GM19238 (cell line): ENCODE data around the gene NAALADL2.
"Not testable (repeated sequence)": the region's sequence is repeated elsewhere in the genome, so short reads cannot be mapped to it uniquely, and the experiment has no call there.

ENCODE experiments used
- DNase-seq: peaks from one replicate; pipeline ENCODE4 v3.0.0; 2011; ENCODE audit warnings: low spot score; ENCODE audit not compliant: insufficient read length

Gene NAALADL2

DNA sequence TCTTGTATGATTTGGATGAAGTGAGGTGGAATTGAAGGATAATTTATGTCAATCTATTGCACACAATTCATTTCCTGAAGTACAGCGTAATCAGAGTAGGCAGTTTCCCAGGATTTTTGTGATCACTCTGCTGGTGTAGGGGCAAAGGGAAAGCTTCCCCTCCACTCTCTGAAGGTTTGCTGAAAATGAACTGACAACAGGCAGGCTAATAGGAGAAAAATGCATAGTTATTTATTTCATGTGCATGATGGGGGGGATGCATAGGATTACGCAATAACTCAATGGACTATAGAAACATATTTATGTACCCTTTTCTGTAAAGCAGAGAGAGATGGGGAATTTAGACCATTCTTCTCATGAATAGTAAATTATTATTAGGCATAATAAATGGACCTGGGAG, 872.9 kb downstream of the NAALADL2 start:
- no peak for DNase-seq

DNA sequence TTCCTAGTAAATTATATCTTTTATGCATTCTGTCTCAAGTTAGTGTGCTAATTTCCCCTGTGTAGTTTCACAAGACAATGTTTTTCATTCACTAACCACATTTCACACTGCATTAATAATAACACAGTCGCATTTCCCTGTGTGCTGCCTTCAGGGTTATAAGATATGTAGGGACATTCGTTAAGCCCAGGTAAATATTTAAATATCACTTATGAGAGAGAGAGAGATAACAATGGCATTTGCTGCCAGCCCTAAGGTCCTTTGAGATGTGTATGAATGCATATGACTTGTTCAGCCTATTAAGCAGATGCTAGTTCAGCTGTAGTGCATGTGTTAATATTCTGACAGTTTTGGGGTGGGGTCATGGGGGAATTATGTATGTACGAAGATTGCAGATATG, 876.7 kb downstream of the NAALADL2 start:
- no peak for DNase-seq

DNA sequence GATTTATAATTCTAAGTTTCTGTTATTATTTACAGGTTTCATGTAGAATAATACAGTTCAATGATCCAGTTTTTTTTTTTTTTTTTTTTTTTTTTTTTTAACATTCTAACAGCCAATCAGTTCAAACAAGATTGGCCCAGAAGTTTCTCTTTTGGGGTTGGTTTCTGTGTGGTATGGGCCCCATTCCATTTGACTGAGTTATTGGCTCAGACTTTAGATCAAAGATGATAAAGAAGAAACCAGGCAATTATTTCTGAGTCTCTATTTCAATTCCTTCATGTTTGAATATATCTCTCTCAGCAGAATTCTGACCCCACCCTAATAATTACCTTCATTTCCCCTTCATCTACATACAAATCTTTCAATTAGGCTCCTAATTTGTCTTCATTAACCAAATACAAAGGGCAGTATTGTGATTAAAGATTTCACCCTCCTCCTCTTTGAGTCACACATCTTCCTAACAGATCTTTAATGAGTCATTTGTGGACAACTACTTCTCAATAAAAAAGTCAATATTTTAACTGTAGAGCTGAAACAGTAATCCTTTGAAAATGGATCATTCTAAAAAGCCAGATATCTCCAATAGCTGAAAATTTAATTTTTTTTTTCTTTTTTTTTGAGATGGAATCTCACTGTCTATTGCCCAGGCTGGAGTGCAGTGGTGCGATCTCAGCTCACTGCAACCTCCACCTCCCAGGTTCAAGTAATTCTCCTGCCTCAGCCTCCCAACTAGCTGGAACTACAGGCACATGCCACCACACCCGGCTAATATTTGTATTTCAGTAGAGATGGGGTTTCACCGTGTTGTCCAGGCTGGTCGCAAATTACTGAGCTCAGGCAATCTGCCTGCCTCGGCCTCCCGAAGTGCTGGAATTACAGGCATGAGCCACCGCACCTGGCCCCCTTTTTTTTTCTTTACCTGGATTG, 878.8 kb downstream of the NAALADL2 start:
- DNase-seq: no peak

DNA sequence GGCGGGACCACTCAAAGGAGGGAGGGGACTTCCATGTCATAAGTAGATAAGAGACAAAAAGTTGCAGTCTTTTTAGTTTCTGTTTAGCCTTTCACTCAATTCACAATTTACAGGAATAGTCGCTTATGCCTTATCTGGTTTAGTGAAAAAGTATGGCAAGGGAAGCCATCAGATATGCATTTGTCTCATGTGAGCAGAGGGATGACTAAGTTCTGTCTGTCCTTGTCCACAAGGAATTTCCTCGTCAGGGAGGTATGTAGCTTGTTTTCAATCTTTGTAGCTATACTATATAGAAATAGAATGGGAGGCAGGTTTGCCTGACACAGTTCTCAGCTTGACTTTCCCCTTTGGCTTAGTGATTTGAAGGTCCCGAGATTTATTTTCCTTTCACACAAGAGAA, 882.8 kb downstream of the NAALADL2 start:
- no peak for DNase-seq

DNA sequence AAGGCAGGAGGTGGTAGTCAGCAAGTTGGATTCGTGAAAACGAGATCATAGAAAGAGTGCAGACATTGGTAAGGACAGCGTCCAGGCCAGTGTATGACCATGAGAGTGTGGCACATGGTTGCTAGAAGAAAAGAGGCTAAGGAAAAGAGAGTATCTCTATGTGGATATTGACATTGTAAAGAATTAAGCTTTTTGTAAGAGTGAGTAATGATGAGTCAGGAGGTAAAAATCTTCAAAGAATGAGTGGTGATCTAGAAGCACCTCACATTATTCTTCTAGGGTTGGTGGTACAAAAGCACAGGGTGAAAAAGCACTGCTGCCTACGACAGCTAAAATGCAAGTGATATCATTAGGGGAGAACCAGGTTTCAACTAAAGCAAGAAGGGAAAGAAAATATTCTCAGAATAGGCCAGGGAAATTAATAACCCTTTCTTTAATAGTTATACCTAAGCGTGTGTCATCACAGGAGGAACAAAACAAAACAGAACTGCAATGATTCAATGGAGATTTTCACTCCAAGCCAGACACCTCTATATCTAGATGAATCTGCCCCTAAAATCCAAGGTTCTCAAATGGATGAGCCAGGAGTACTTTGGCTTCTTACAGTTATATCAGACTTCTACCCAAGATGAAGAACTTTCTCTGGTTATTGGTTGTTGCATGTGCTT, 884.7 kb downstream of the NAALADL2 start:
- no peak for DNase-seq

DNA sequence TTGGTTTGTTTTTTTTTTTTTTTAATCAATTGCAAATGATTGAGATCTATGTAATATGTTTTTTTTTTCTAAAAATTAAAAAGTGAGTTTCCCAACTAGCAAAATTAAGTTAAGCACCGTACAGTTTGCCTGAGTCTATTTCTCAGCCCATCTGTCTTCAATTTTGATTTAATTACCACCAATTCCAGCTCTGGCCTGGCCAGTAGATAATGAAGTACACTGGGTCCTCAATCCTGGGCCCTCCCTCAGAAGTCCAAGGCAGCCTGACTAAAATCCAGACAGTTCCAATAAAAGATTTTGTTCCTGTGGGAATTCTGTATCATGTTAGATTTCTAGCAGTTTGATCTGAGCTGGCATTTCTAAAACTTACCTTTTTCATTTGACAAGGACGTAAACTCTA, 887.2 kb downstream of the NAALADL2 start:
- DNase-seq: no peak

DNA sequence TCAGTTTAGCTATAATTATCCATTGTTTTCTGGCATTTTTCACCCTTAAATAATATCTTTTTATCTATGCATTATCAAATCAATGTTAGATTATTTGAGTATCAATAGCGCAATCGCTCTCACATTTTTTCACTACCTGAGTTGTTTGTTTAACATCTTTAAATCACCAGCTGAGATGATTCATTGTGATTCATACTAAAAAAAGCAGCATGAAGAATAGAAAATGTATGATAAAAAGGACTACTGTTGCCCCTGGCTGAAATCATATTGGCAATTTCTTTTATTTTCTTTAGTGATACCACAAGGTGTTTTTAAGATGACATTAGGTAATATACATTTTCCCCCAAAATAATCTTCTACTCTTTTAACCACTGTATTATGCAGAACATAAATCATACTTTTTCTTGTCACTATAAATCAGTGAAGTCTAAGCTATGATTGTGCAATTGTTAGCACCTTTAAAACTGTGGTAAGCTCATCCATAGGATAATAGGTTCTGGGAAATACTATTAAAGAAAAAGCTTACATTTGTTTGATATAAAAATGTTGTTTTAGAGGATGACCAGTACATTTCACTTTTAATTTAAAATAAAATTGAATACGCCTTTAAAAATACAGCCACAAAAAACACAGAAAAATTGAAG, 889.1 kb downstream of the NAALADL2 start:
- DNase-seq: no peak

DNA sequence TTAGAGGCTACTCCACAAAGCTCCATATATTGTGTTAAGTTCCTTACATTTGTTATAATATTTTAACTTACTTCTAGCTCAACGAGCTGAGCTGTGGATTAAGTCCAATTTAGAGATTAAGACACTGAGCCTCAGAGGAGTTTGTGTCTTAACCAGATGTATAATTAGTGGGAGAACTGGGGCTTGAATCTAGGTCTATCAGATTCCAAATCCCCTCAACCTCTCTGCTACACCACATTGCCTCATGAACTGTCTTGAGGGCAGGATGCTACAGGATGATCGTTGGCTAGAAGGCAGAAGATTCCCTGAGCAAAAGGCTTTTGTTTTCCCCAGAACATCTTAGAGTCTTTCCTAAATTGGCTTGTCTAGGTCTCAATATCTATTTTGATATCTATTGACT, 890.8 kb downstream of the NAALADL2 start:
- no peak for DNase-seq

DNA sequence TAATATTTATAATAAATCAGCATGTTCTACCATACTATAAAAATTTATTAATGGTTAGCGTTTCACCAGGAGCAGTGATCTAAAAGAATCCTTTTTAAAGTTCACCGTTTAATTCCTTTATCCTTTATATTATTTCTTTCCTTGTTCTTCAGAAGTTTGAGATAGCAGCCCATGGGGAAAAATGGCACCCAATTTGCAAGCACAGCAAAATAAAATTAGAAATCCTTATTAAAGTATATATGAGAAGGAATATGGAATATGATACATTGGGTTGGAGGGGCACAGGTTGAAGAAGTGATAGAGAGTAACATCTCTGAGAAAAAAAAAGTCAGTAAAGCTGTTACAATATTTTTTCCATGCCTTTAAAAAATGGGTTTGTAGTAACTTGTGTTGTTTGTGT, 892.0 kb downstream of the NAALADL2 start:
- DNase-seq: no peak

DNA sequence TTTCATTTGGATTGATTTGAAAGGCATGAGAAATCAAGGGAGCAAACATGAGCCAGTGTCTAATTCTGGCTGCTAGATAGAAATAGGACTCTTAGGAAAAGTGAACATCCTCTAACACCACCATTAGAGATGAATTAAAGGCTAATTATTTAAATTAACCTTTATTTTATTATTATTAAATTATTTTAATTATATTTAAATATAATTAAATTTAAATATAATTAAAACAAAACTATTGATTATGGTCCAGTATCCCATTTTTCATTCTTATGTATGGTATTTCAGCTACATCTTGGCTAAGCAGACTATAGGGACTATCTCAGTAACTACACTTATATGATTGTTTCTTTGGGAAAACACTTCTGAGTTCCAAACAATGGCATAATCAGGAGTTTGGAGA, 904.8 kb downstream of the NAALADL2 start:
- no peak for DNase-seq

DNA sequence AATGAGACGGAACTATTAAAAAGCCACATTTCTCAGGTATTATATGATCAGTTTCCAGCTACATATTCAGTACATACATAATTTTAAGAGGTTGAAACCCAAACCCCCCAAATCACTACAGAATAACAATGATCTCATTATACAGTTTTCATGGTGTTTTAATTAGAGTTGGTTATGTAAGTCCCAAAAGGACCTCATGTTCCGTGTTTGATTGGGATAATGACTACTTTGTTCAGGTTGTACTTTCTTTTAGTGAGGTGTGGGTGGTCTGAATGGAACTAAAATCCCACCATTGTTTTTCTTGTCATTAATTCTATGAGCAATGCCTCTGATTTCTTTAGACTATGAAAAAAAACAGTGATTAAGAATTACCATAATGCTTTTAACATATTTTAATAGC, 905.6 kb downstream of the NAALADL2 start:
- no peak for DNase-seq

DNA sequence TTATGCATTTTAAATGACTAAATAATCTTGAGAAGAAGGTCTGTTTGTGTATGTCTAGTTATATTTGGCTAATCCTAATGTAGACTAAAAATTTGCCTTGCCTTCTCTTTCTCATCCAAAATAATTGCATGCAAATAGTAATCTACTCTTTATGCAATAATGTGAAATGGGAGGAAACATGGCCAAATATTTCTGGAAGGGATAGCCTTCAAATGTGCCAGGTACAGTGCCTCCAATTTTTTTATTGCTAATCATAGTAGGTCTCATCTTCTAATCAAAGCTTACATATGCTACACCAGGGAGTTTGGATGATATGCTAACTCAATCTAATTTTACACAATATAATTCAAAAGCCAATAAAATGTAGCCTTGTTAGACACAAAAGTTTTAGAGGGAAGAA, 911.3 kb downstream of the NAALADL2 start:
- no peak for DNase-seq

DNA sequence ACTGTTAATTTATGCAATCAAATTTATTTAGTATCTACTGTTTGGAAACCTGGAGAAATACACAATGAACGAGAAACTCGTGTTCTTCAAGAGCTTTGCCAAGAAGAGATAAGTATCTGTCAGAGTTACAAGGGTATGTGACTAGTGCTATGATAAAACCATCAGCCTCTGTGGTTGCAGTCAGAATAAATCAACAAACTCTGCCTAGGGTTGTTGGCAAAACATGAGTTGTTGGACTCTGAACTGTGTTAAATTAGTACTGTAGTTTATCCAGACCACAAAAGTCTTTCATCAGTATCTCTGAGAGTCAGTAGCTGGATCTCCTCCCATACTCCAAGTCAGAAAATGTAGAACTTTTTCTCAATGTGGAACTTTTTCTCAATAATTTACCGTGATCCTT, 918.4 kb downstream of the NAALADL2 start:
- no peak for DNase-seq

DNA sequence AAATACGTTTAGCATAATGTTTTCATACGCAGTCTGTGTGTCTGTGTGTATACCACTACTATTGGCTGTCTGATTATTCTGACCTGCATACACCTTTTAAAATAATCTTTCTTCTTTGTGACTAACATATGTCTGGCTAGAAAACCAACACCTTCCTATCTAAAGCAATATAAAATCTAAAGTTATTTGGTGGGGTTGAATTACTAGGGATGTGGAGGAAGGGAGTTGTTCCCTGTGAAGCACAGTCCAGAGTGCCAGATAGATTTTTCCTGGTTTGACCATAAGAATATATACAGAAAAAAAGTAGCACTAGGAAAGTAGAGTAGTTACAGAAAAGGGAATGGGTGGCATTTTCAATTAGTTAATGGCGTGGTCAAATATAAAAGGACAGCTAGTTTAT, 918.8 kb downstream of the NAALADL2 start:
- no peak for DNase-seq

DNA sequence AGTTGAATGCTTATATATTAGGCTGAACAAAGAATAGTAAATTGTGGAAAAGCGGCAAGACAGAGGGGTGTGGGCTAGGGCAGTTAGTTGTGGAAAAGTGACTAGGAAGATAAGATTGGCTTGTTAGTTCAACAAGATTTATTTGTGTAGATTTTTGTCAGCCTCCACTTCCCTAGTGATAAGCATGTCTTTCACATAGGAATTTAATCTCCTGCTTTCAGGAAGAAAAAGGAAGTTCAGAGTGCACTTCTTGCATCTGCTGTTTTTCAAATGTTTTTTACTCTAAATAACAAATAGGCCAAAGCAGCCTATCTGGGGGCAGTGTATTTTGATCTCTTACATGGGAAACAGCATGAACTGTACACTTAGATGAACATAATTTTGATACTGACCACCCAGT, 919.9 kb downstream of the NAALADL2 start:
- DNase-seq: no peak

DNA sequence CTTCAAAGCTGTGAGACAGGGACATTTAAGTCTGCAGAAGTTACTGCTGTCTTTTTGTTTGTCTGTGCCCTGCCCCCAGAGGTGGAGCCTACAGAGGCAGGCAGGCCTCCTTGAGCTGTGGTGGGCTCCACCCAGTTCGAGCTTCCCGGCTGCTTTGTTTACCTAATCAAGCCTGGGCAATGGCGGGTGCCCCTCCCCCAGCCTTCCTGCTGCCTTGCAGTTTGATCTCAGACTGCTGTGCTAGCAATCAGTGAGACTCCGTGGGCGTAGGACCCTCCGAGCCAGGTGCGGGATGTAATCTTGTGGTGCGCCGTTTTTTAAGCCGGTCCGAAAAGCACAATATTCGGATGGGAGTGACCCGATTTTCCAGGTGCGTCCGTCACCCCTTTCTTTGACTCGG, 928.0 kb downstream of the NAALADL2 start:
- not testable (repeated sequence) for DNase-seq

DNA sequence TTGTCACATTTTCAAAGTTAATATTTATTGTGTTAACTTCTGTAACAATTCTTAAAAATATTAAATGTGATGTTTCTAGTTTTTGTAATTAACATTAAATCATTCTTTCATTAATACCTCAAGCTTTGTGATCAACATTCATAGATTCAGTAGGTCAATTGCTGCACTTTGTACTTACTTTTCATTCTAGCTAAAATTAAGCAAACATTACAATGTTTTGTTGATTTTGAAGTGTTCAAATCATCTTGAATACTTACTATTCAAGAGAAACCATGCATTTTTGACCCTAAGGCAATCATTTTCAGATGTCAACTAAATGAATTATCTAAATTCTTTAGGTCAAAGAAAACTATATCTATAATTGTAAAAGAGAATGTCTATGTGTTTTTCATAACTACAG, 933.1 kb downstream of the NAALADL2 start:
- DNase-seq: no peak

DNA sequence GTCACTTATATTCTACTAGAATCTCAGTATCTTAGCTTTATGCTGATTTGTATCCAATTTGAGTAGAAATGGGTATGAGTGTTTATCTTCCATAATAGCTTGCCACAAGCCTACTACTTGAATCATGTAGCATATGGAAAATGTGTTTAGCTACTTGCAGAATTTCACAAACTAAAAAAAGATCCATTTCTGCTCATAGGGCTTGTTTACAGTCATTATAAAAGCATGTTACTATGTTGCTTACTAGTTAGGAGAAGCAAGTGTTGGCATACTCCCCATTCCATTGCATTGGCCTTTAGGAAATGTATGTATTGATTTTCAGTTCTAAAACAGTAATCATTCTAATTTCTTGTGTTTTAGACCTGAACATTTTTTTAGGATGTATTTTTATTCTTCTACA, 939.2 kb downstream of the NAALADL2 start:
- no peak for DNase-seq

DNA sequence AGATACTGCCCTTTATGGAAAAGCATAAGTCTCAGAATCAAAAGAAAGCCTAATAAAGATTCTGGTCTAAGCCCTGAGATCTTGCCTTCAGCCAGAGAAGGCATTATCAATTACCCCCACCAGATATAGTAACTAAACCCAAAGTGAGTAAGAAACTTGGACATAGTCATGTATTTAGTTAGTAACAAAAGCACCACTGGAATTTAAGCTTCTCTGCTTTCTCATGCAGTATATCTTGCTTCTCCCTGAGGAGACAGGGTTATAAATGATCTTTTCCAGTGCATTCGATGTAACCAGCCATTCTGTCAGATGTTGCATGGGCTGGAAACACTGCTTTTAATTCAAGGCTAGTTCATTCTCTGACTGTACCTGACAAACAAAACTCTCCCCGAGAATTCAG, 946.7 kb downstream of the NAALADL2 start:
- DNase-seq: no peak

DNA sequence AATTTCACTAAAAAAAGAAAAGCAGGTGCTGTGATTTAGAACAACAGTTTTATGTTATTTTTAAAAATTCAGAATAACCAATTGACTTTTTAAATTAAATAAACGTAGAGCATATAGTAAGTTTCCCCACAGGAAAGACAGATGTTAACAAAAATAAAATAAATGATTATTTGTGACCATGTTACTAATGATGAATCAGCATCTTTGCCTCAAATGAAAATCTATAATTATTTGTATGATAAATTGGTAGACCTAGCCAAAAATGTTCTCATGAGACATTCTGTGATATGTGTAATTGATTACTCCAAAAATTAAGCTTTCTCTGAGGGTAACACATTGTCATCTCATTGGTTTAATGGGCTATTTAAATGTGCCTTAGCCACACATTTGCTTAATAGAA, 948.0 kb downstream of the NAALADL2 start:
- DNase-seq: no peak

DNA sequence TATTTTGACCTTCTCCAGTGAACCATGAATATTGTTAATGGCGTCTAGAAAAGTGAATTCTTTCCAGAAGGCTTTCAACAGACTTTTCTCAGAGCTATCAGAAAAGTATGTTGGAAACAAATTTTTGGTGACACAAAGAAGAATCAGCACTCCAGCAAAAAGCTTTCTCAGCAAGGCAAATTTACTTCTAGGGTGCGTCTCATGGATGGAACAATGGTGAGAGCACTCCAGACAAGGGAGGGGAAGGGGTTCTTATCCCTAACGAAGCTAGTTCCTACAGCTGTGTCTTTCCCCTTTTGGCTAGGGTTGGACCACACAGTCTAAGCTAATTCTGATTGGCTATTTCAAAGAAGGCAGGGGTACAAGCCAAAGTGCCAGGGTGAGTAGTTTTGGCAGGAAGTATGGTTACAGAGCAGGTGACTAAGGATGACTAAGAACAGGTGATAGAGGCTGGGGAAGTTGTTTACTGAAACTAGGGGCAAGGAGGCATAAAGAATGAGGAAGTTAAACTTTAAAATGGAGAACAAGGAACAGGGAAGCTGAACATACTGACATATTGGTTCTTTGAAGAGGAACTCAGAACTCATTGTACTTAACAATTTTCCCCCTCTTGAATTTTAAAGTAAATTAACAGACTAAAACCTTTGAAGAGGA, 959.8 kb downstream of the NAALADL2 start:
- DNase-seq: no peak
